HG02798 (cell line): Measurements from ENCODE around the gene GPC6.

ENCODE experiments used
- ATAC-seq: cut with Tn5 transposase; IDR thresholded peaks from one replicate; pipeline ENCODE4 v1.9.1; 2021; ENCODE audit warnings: mild to moderate bottlenecking; ENCODE audit not compliant: unreplicated experiment, poor library complexity

Gene GPC6

DNA sequence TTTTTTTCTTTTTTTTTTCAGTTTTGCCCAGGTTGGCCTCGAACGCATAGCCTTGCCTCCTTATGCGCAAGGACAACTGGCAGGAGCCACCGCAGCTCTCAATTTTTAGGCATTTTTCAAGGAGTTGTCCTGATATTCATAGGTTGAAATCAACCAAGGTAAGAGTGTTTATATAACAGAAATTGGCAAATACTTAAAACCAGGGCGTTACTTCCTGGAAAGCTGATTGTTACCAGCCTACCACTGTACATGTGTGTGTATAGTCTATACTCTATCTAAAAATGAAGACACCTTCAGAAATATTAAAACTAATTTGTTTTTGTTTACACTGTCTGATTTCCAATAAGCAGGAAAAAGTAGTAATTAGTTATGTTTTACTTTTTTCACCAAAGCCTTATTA is 39.2 kb downstream of the GPC6 start:
- ATAC-seq = no peak

DNA sequence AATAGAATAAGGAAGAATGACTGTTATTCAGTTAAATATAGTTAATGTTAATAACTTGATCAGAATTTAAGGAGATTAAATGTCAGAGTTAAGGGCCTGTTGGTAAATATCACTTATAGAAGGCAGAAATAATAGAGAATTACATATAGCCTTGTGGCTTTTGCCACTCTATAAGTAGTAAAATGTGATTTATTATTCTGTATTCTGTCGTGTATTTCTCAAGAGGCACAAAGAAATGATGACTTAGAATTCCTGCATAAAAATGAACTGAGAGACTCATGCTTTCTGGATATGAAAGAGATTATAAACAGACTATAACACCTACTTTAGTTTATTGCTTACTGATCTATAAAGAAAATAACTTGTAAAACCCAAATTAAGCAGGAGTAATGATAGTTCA is 40.1 kb downstream of the GPC6 start:
- ATAC-seq = no peak

DNA sequence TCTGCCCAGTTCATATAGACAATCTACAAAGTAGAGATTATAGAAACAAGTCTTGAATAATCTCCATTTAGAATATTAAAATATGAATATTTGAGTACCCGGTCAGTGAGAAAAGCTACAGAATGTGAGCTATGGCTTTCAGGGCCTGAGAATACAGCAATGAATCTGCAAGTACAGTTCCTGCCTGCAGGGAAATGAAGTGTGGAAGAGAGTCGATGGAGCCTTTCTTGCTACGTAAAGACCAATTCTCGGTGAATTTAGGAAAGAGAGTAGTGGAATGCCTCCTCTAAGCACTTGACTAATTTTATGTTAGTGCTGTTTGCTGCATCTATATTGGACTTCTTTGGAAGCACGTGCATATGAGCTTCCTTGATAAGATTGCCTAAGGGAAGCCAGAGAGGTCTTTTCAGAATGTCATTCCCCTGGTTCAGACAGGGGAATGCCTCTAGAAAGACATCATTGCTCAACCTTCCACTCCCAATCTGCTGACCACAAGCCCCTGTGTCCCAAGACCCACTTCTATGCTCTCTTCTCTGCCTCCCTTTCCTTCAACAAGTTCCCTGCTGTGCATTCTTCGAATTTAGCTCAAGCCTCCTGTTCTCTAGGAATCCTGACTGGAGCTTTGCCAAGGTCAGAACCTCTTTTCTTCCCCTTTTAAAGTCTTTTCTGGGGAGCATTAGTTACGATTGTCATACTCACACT is 41.9 kb downstream of the GPC6 start:
- ATAC-seq = no peak

DNA sequence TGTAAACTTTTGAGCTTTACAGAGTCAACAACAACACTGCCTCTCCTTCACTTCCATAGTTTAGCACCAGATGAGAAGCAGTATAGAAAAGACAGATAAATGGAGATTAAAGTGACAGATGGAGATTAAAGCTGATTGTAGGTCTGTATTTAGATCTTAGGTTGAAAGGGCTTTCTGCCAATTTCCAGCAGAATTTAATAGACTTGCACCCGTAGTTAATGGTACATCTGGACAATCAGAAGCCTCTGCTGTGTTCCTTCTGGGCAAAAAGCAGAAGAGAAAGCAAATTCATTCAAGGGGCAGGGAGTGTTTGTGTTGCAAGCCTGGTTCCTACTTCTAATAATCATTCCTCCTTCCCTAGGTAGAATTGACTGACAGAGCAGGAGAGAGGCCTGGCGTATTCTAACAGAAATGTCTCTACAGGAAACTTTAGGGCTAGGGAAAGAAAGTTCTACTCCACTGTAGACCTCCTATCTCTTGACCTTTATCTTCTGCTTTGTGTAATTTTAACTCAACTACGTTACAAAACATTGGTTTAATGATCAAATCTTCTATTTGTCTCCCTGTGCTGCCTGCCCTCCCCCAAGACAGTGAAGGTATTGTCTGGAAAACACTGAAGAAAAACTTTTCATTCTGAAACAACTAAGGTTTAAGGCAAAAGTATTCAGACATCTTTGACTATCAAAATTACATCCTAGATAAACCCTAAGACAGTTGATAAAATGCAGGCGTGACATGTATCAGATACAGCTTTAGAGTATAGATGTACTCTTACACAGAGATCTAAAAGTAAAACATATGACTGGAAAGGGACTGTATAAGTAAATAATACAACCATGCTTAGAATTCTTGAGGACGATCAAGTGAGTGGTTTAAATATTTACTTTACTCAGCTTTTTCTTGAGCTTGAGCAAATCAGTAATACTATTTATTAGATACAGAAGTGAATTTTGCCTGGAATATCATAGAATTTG is 44.4 kb downstream of the GPC6 start:
- no peak for ATAC-seq

DNA sequence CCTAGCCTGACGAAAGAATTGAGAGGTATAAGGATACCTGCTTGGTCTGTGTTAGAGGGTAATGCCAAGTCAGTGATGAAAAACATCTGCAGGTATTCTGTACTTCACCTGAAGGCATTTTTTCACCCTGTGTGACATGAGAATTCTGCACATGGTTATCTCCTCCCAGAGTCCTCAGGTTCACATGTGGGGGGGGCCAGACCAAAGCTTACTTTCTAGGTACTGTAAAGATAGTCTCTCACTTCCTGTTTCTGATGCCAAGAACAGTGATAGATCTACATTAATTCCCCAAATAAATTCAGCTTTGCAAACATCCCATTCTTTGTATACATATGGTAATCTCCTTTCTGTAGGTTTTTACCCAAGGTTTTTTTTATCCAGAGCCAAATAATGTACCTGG is 53.4 kb downstream of the GPC6 start:
- peak; percentile 53 for ATAC-seq

DNA sequence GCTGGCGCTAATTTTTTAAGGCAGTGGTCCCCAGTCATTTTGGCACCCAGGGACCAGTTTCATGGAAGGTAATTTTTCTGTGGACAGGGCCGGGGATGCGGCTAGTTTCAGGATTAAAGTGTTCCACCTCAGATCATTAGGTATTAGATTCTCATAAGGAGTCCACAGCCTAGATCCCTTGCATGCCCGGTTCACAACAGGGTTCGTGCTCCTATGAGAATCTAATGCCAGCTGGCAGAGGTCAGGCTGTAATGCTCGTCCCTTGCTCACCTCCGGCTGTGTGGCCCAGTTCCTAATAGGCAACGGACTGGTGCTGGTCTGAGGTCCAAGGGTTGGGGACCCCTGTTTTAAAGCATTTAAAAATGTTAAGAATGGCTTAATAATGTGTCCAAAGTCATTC is 54.1 kb downstream of the GPC6 start:
- ATAC-seq = no peak

DNA sequence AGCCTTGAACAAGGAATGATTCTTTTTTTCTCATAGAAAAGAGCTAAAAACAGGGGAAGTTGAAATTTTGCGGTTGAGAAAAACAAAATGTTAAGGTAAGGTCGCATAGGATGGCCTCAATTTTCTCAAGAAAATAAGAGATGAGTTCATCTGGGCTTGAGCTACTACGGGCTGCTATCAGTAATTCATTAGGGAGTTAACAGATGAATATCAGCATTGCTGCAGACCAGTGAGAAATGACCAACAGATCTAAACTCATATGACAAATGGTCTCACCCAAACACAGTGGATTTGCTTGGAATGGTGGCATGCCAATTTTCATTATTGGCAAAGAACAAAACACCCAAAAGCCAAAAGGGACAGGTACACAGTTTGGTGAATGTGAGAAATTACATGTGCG is 56.6 kb downstream of the GPC6 start:
- ATAC-seq = no peak

DNA sequence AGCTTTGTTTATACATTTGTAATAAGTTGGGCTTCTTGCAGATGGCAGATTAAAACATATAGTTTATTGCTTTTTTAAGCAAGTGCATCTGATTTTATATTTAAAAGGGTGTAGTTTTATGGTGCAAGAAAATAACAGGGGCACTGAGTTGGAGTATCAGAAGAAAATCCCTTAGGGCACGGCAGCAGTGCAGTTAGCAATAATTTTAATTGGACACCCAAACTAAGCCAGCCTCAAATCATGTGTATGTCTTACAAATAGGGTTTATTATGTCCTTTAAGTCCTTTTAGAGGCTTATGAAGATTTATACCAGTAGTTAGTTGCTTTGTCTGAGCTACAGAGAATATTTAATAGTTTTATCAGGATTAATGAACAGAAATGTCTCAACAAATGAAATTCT is 57.5 kb downstream of the GPC6 start:
- no peak for ATAC-seq

DNA sequence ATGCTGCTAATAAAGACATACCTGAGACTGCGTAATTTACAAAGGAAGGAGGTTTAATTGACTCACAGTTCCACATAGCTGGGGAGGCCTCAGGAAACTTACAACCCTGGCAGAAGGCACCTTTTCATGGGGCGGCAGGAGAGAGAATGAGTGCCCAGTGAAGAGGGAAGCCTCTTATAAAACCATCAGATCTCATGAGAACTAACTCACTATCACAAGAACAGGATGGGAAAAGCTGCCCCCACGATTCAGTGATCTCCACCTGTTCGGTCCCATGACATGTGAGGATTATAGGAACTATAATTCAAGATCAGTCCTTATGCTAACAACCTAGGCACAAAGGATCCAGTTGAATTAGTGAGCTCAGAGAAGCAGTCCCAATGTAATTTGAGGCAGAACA is 59.4 kb downstream of the GPC6 start:
- no peak for ATAC-seq

DNA sequence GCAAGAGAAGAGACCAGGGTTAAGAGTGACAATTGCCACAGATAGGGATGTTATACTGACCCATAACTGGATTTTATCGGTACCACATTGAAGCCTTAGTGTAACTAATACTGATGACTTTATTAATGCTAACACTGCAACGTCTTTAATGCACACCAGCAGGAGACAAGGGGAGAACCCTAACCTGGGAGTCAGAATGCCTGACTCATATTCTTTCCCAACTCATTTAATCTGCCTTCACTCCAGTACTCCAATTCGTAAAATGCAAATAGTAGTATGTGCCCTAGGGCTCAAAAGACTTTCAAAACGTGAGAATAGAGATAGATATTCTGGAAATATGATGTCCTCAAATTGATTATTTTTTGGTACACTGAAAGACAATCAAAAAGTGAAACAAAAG is 62.4 kb downstream of the GPC6 start:
- no peak for ATAC-seq

DNA sequence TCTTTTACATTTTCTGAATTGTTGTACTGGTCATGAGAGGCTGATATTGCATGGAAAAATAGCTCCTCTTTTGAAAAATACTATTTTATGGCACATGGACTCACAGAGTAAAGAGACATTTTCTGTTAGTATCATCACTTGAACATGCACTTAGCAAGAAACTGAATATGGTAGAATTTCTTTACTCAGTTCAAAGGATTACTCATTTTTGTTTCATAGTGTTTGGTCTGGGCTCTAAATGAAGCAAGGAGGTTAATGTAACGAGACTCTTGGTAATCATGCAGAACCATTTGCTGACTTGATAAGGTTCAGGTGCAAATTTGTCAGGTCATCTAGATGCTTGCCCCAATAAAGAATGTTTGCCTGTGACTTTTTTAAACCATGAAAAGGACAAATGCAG is 63.2 kb downstream of the GPC6 start:
- no peak for ATAC-seq

DNA sequence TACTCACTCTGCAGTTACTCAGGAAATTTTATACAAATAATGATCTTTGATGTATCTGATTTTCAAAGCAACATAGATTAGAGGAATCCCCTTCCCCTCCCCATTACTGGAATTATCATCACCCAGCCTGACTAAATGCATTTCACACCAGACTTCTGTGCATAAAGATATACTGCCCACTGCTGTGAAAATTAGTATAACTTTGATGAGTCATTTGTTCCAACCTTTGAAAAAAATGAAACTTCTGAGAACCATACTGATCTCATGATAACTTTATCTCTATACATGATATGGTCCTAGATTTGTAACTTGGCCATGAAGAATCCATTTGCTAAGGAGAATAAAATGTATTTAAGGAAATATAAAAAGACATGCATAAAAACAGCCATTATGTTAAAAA is 63.9 kb downstream of the GPC6 start:
- ATAC-seq = no peak

DNA sequence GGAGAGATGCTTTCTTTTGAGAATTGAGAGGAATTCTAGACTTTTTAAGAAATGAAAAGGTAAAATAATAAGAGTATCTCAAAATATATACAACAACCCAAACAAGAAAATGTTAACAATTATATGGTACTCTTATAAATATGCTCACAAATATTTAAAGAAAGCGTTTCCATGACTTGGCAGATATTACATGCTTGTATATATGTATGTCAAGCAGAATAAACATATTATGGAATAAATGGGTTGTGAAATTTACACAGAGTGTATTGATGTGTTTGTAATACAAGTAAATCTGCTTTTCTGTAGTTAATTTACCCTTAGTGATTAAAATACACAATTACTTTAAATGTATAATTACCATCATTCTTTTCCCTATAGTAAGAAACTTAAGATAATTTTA is 65.8 kb downstream of the GPC6 start:
- no peak for ATAC-seq

DNA sequence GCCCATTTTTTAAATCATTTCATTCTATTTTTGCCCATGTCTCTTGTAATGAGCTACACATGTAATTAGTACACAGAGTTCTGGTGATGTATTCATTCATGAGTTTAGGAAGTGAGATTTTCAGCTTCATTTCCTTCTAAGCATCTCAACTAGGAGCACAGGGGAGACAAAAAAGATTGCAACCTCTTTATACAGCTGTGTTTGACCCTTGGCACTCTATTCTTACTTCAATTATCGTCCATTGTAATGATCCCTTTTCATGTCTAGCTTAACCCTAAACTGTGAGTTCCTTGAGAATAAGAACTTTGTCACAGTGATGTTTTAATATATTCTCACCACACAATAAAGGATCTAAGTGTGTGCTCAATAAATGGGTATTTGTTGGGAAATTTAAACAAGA is 67.1 kb downstream of the GPC6 start:
- ATAC-seq = no peak

DNA sequence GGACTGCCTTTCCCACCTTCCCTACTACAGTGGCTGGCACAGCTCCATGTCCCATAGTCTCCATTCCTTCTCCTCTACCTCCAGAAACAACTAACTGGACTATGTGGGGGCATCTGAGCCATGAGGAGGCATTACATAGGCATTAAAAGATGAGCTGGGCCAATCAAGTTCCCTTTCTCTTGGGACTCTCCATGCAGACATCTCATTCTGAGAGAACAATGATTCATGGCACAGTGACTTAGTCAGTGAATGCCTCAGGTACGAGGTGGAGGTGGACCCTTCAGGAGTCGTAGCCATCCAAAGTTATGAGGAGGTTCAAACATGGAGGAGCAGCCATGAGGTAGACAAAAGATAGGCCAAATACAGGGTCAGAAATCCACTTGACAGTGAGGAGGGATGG is 70.0 kb downstream of the GPC6 start:
- no peak for ATAC-seq

DNA sequence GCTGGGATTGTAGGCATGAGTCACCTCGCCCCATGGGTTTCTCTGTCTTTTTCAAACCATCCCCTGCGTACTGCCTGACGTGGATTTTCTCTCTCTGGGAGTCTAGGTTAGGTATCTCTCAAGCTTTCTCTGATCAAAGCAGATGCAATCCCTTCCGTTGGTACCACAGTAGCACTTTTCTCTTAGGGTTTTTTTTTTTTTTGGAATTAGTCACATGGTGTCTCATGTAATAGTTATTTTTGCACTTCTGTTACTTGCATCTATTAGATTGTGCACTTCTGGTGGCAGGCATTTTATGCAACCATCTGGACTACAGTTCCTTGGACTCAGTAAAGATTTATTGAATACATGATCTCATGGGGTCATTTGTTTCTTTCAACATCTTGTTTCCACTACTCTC is 72.1 kb downstream of the GPC6 start:
- no peak for ATAC-seq

DNA sequence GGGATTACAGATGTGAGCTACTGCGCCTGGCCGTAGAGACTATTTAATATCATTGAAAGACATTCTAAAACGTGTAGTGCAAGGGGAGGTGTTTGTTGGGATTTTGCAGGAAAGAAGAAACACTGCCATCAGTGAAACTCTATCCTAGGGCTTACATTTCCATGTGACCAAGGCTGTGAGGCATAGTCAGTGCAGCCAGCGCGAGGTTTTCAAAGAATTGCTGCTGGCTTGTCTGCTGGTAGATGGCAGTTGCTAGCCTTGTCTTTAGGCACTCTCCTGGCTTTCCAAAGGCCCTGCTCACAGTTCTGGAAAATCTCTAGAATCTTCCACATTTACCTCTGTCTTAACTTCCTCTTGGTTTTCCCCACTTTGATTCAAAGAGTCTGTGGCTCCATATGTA is 77.5 kb downstream of the GPC6 start:
- no peak for ATAC-seq

DNA sequence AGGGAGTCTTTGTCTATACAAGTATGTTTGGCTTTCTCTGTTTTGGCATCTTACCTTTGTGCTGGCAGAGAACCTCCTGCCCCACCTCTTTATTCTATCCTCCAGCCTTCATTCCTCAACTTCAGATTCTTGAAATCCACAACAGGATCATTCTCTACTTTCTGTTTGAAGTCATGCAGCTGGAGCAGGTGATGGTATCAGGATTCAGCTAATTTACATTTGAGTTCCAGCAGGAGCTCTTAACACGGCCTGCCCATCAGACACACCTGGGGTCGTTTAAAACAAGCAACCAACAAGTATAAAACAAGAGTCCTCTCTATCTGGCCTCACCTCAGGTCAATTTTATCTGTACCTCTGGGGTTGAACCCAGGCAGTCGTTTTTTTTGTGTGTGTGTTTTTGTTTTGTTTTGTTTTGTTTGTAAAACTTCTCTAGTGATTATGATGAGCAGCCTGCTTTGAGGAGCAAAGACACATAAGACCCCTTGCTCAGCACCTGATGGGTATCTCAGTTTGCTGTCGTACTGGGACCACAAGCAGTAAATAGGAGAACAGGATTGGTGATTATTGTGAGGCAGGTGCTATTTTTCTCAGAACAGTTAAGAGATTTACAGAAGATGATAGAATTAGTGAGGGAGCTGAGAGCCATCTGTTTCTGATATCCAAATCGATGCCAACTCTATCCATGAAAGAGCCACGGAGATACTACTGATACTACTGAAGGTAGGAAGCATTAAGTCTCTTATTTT is 78.4 kb downstream of the GPC6 start:
- ATAC-seq = no peak

DNA sequence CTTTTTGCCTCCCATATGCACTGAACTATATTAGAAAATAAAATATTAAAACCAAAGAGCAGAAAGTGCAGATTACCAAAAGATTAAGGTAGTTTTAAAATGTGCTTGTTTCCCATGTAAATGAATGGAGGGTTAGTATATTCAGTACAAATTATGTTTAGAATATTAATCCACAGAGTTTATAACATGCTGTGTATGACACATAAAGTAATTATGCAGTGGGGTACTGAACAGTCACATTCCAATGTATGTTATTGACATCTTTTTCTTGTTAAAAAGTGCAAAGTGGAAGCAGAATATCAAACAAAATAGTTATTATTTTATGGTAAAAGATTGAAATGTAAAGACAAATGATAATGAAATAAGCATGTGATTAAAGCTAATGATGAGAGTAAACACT is 79.3 kb downstream of the GPC6 start:
- no peak for ATAC-seq

DNA sequence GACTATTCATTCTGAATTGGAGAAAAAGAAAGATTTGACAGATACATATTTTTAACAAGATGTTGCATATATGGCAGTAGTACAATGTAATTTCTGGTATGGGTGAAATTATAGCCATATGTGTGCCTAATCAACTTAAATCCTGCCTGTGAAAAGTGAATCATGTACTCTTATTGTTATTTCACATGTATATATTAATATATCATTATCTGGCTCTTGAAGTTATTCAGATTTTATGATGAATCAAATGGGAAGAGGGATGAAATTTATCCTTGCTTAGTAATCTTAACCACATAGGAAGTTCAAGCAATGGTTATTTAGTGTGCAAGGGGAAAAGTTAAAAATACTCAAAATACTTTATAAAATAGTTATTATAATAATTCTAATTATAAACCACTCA is 80.5 kb downstream of the GPC6 start:
- ATAC-seq = no peak

DNA sequence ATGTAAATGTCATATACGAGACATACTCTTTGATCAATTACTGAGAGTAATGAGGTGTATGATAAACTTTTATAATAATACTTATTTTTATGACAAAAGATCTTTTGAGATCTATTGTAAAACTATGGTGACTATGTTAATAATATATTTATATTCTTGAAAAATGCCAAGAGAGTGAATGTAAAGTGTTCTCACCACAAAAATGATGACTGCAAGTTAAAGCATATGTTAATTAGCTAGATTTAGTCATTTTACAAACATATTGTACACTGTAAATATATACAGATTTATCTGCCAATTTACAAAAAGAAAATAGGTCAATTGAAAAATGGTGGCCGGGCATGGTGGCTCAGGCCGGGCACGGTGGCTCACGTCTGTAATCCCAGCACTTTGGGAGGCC is 81.0 kb downstream of the GPC6 start:
- no peak for ATAC-seq
